Trophoblast cell (in vitro differentiated cells and primary cell): ENCODE measurements around the gene LDAH.

ENCODE experiments used
- DNase-seq, 2 donors: peaks; one replicate each; pipeline ENCODE4 v3.0.0-alpha.2; 2016
- H2AFZ ChIP-seq: 2 replicates; pipeline ENCODE4 v1.6.1; 2013; ENCODE audit warnings: low read length, moderate library complexity, mild to moderate bottlenecking; ENCODE audit not compliant: insufficient read depth, poor library complexity
- H2AK5ac ChIP-seq: 2 replicates; pipeline ENCODE4 v1.6.1; 2013; ENCODE audit warnings: mild to moderate bottlenecking, low read length
- H2BK120ac ChIP-seq: 2 replicates; pipeline ENCODE4 v1.6.1; 2013; ENCODE audit warnings: low read length, mild to moderate bottlenecking, moderate library complexity; ENCODE audit not compliant: insufficient read depth, poor library complexity
- H2BK12ac ChIP-seq: 2 replicates; pipeline ENCODE4 v1.6.1; 2013; ENCODE audit warnings: mild to moderate bottlenecking, low read length, moderate library complexity
- H2BK5ac ChIP-seq: 2 replicates; pipeline ENCODE4 v1.6.1; 2013; ENCODE audit warnings: low read length, low read depth, moderate library complexity, mild to moderate bottlenecking; ENCODE audit not compliant: poor library complexity
- H3K14ac ChIP-seq: 2 replicates; pipeline ENCODE4 v1.6.1; 2013; ENCODE audit warnings: mild to moderate bottlenecking, low read length
- H3K18ac ChIP-seq: 2 replicates; pipeline ENCODE4 v1.6.1; 2013; ENCODE audit warnings: mild to moderate bottlenecking, low read length
- H3K23ac ChIP-seq: 2 replicates; pipeline ENCODE4 v1.6.1; 2013; ENCODE audit warnings: low read length
- H3K27ac ChIP-seq: 2 replicates; pipeline ENCODE4 v1.5.1; 2013; ENCODE audit warnings: low read depth, mild to moderate bottlenecking, inconsistent platforms, low read length, moderate library complexity
- H3K27me3 ChIP-seq: 2 replicates; pipeline ENCODE4 v1.6.1; 2013; ENCODE audit warnings: inconsistent platforms, mild to moderate bottlenecking, low read length, moderate library complexity; ENCODE audit not compliant: insufficient read depth
- H3K36me3 ChIP-seq, 2 experiments: 1 replicate in 1 of 2; 2 replicates in 1 of 2; pipeline ENCODE4 v1.6.1; 2013; ENCODE audit warnings: low read length in 2 of 2, mild to moderate bottlenecking in 2 of 2, moderate library complexity in 1 of 2; ENCODE audit not compliant: insufficient read depth in 2 of 2, control insufficient read depth in 1 of 2
- H3K4ac ChIP-seq: 2 replicates; pipeline ENCODE4 v1.6.1; 2013; ENCODE audit warnings: low read depth, mild to moderate bottlenecking, low read length, moderate library complexity
- H3K4me1 ChIP-seq, 2 experiments: 1 replicate in 1 of 2; 2 replicates in 1 of 2; pipeline ENCODE4 v1.6.1; 2013; ENCODE audit warnings: low read length in 2 of 2, mild to moderate bottlenecking in 2 of 2, moderate library complexity in 1 of 2; ENCODE audit not compliant: insufficient read depth in 2 of 2, control insufficient read depth in 1 of 2
- H3K4me2 ChIP-seq: 2 replicates; pipeline ENCODE4 v1.6.1; 2013; ENCODE audit warnings: inconsistent platforms, mild to moderate bottlenecking, low read length, moderate library complexity
- H3K4me3 ChIP-seq: 2 replicates; pipeline ENCODE4 v1.5.1; 2013; ENCODE audit warnings: mild to moderate bottlenecking, low read depth, low read length, inconsistent platforms
- H3K79me1 ChIP-seq: one replicate; pipeline ENCODE4 v1.6.1; 2013; ENCODE audit warnings: low read length
- H3K79me2 ChIP-seq: 2 replicates; pipeline ENCODE4 v1.6.1; 2013; ENCODE audit warnings: low read length, mild to moderate bottlenecking; ENCODE audit not compliant: control insufficient read depth, insufficient read depth, poor library complexity
- H3K9ac ChIP-seq: 2 replicates; pipeline ENCODE4 v1.6.1; 2013; ENCODE audit warnings: mild to moderate bottlenecking, low read length
- H3K9me3 ChIP-seq: 2 replicates; pipeline ENCODE4 v1.6.1; 2013; ENCODE audit warnings: low read depth, mild to moderate bottlenecking, control low read depth, inconsistent platforms, low read length; ENCODE audit not compliant: insufficient read depth
- H4K12ac ChIP-seq: 2 replicates; pipeline ENCODE4 v1.6.1; 2013; ENCODE audit warnings: low read depth, mild to moderate bottlenecking, low read length, moderate library complexity
- H4K8ac ChIP-seq: 2 replicates; pipeline ENCODE4 v1.6.1; 2013; ENCODE audit warnings: low read depth, mild to moderate bottlenecking, low read length, moderate library complexity
- H4K91ac ChIP-seq: one replicate; pipeline ENCODE4 v1.6.1; 2013; ENCODE audit warnings: low read depth, mild to moderate bottlenecking, low read length, moderate library complexity
- WGBS: extraction: QIAGEN DNeasy Blood & Tissue Kit; methylation state at CpG from one replicate; pipeline ENCODE4 v1.1.7; 2013; ENCODE audit warnings: missing lambda C conversion rate; ENCODE audit not compliant: insufficient read length, insufficient coverage; ENCODE audit errors: extremely low coverage; 5-methylcytosine and 5-hydroxymethylcytosine counted together

The LDAH gene

GRCh38 chr2:20649576-20649975 lies 173.3 kb downstream of the LDAH start:
- Histone ChIP-seq H2BK5ac (no peak overlapping the region), H4K12ac (no peak overlapping the region), H3K18ac (no peak overlapping the region), H3K79me2 (peaks cover 5% of the 10 kb centered on the region), H3K27me3 (no peaks in the 10 kb centered on the region), H3K36me3 (peaks cover 9% of the 10 kb centered on the region in 2 experiments), H4K8ac (no peak overlapping the region), H3K23ac (no peak overlapping the region), H2BK120ac (no peak overlapping the region), H3K9me3 (peaks cover 3% of the 10 kb centered on the region), H2BK12ac (no peak overlapping the region), H4K91ac (no peak overlapping the region), H3K14ac (no peak overlapping the region), H3K4ac (no peak overlapping the region), H3K9ac (no peak overlapping the region), H3K4me3 (no peak overlapping the region), H3K4me1 (peaks cover 6 to 14% of the 10 kb centered on the region in 2 experiments), H3K4me2 (no peak overlapping the region), H3K27ac (no peak overlapping the region), H3K79me1 (peaks cover 12% of the 10 kb centered on the region), H2AK5ac (no peak overlapping the region), H2AFZ (no peak overlapping the region)
- no CpG with 5 or more reads among the region's 11 CpGs for WGBS
- peak; percentile 18 to 40 for DNase-seq

GRCh38 chr2:20648831-20649230 lies 174.1 kb downstream of the LDAH start:
- H3K4me1 ChIP-seq, result peaks cover 6 to 14% of the 10 kb centered on the region in 2 experiments

GRCh38 chr2:20648206-20648605 lies 174.7 kb downstream of the LDAH start:
- H2BK5ac ChIP-seq, result no peak overlapping the region
- no peak for DNase-seq
- no peak overlapping the region for H3K4me3 ChIP-seq
- H2AFZ ChIP-seq, result no peak overlapping the region
- no peak overlapping the region for H4K91ac ChIP-seq
- WGBS, result no CpG with 5 or more reads among the region's 4 CpGs
- H2BK120ac ChIP-seq, result no peak overlapping the region
- H3K9ac ChIP-seq, result no peak overlapping the region
- H4K12ac ChIP-seq, result no peak overlapping the region
- no peak overlapping the region for H3K27ac ChIP-seq
- H4K8ac ChIP-seq, result no peak overlapping the region
- no peak overlapping the region for H3K23ac ChIP-seq
- peaks cover 3% of the 10 kb centered on the region for H3K9me3 ChIP-seq
- no peak overlapping the region for H3K4me2 ChIP-seq
- H2BK12ac ChIP-seq, result no peak overlapping the region
- no peak overlapping the region for H3K18ac ChIP-seq
- H3K27me3 ChIP-seq, result no peaks in the 10 kb centered on the region
- no peak overlapping the region for H3K14ac ChIP-seq
- peaks cover 5% of the 10 kb centered on the region for H3K79me2 ChIP-seq
- peaks cover 9 to 15% of the 10 kb centered on the region in 2 experiments for H3K36me3 ChIP-seq
- no peak overlapping the region for H2AK5ac ChIP-seq
- peaks cover 12% of the 10 kb centered on the region for H3K79me1 ChIP-seq
- no peak overlapping the region for H3K4ac ChIP-seq
- peaks cover 6 to 14% of the 10 kb centered on the region in 2 experiments for H3K4me1 ChIP-seq

More at GRCh38 chr2:20648831-20649230, 174.1 kb downstream of the LDAH start:
- no peak overlapping the region for H3K23ac ChIP-seq
- H2AFZ ChIP-seq, result no peak overlapping the region
- H2BK12ac ChIP-seq, result no peak overlapping the region
- no peak overlapping the region for H4K8ac ChIP-seq
- H4K91ac ChIP-seq, result no peak overlapping the region
- H3K36me3 ChIP-seq, result peaks cover 9 to 13% of the 10 kb centered on the region in 2 experiments
- peaks cover 3% of the 10 kb centered on the region for H3K9me3 ChIP-seq
- H3K9ac ChIP-seq, result no peak overlapping the region
- no peak for DNase-seq
- no peak overlapping the region for H3K18ac ChIP-seq
- no peak overlapping the region for H3K4me2 ChIP-seq
- WGBS, result no CpG with 5 or more reads among the region's 9 CpGs
- H3K27ac ChIP-seq, result no peak overlapping the region
- no peaks in the 10 kb centered on the region for H3K27me3 ChIP-seq
- peaks cover 12% of the 10 kb centered on the region for H3K79me1 ChIP-seq
- H3K79me2 ChIP-seq, result peaks cover 5% of the 10 kb centered on the region
- H3K4me3 ChIP-seq, result no peak overlapping the region
- no peak overlapping the region for H4K12ac ChIP-seq
- H3K14ac ChIP-seq, result no peak overlapping the region
- no peak overlapping the region for H3K4ac ChIP-seq
- no peak overlapping the region for H2AK5ac ChIP-seq
- no peak overlapping the region for H2BK120ac ChIP-seq
- H2BK5ac ChIP-seq, result no peak overlapping the region

GRCh38 chr2:20647738-20648137 lies 175.2 kb downstream of the LDAH start:
- Histone ChIP-seq H3K27ac (no peak overlapping the region), H3K4ac (no peak overlapping the region), H2BK5ac (no peak overlapping the region), H3K27me3 (no peaks in the 10 kb centered on the region), H3K4me1 (peaks cover 6 to 14% of the 10 kb centered on the region in 2 experiments), H2BK12ac (no peak overlapping the region), H2AFZ (no peak overlapping the region), H3K36me3 (peaks cover 9 to 18% of the 10 kb centered on the region in 2 experiments), H3K79me2 (peaks cover 5% of the 10 kb centered on the region), H3K4me2 (no peak overlapping the region), H2BK120ac (no peak overlapping the region), H3K9ac (no peak overlapping the region), H3K14ac (no peak overlapping the region), H3K18ac (no peak overlapping the region), H3K9me3 (peaks cover 3% of the 10 kb centered on the region), H2AK5ac (no peak overlapping the region), H3K23ac (no peak overlapping the region), H3K79me1 (peaks cover 12% of the 10 kb centered on the region), H4K12ac (no peak overlapping the region), H4K8ac (no peak overlapping the region), H4K91ac (no peak overlapping the region), H3K4me3 (no peak overlapping the region)
- DNase-seq, result no peak
- no CpG with 5 or more reads among the region's 8 CpGs for WGBS
